ENCODE measurements around the gene TSHB.

DNA sequence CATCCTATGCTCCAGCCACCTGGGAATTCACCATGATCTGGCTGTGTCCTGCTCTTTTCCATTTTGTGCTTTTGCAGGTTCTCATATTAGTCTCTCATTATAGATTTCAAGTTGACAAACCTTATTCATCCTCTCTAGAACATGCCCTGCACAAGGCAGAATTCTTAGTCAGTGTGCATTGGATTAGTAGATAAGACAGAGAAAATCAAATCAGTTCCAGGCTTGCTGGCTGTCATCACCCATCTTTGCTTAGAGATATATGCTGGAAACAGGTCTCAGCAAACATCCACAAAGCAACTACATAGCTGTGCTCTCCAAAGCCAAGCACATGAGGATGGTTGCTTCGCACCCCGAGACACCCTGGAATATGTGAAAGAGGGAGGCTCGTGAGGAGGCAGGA is 34.8 kb downstream of the TSHB start:
- TF ChIP-seq, protein P1, sequence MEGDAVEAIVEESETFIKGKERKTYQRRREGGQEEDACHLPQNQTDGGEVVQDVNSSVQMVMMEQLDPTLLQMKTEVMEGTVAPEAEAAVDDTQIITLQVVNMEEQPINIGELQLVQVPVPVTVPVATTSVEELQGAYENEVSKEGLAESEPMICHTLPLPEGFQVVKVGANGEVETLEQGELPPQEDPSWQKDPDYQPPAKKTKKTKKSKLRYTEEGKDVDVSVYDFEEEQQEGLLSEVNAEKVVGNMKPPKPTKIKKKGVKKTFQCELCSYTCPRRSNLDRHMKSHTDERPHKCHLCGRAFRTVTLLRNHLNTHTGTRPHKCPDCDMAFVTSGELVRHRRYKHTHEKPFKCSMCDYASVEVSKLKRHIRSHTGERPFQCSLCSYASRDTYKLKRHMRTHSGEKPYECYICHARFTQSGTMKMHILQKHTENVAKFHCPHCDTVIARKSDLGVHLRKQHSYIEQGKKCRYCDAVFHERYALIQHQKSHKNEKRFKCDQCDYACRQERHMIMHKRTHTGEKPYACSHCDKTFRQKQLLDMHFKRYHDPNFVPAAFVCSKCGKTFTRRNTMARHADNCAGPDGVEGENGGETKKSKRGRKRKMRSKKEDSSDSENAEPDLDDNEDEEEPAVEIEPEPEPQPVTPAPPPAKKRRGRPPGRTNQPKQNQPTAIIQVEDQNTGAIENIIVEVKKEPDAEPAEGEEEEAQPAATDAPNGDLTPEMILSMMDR (conservative IDR thresholded peaks at IDR 0.05 in 1 of 2, IDR thresholded peaks at IDR 0.05 in 1 of 2; ENCODE audit: low read depth in 1 of 2, low read length in 2 of 2) = no peak
- no peak for TF ChIP-seq EZH2 (IDR thresholded peaks at IDR 0.05; ENCODE audit: low read length, missing control alignments)
